T47D (cell line): ENCODE data around the gene KCNK2.
A peak's percentile ranks its signal among the peaks of the same experiment; 100 is the strongest.

ENCODE experiments used
- DNase-seq, 2 experiments: peaks; one replicate each; pipeline versions ENCODE4 v3.0.0 to v3.0.0-alpha.2; 2011 to 2012; ENCODE audit warnings: low read depth in 1 of 2, low spot score in 1 of 2
- JUND ChIP-seq: IDR thresholded peaks from 2 replicates; pipeline ENCODE4 v1.6.1; 2012; ENCODE audit warnings: low read depth
- in situ Hi-C: cut with HindIII; loops from 2 replicates; pipeline ENCODE4 v1.10.0; 2016; ENCODE audit warnings: low sequenced_read_pairs, low pct_unique_long_range_greater_than_20kb

Gene KCNK2

DNA sequence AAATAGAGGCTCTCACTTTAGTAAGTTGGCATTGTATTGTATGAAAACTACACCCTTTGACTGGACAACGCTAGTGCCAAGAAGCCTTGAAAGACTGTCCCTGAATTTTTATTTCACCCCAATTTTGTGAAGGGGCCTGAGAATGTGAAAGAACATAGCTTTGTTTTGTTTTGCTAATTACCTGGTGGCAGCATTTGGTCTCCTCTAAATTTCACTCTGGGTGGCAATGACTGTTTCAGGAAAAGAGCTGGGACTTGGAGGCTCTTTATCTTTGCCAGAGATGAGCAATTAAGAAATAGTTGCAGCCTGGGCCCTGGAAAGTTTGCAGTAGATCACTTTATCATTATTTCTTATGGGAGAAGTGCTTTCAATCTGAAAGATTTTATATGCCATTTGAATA is 117.6 kb downstream of the KCNK2 start:
- no peak for DNase-seq
- no peak for TF ChIP-seq JUND
- in situ Hi-C loops: no loop called here

DNA sequence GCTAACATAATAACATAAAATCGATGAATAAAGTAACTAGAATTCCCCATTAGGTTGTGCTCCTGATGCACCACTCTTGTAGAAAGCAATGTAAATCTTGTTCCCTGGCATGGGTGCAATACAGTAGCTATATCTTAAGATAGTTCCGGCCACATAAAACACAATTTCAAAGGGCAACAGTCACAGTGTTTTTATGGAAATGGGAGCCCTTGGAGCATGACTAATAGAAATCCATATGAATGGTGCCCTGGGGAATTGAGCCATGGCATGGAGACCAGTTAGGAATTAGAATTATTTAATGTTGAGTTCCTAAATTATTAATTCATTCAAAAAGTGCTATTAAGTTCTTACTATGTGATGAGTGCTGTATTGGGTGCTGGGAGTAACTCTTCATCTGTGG is 118.7 kb downstream of the KCNK2 start:
- in situ Hi-C loops: no loop called here
- TF ChIP-seq JUND: no peak
- no peak for DNase-seq

DNA sequence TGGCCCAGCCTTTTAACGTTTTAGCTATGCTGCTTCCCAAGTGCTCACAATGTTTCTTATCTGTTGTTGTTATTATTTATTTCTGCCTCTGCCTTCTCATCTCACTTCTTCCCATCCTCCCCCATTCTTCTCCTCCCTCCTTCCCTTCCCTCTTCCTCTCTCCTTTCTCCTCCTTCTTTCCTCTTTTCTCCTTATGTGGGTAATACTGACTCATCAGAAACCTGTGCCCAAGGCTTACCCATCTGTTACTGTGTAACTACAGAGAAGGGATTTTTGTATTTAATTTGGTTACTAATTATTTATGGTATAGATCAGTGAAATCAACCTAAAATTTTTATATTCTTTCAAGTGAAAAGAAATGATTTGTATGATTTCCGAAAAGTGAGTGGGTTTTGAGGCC is 120.3 kb downstream of the KCNK2 start:
- no peak for DNase-seq
- in situ Hi-C loops: no loop called here
- TF ChIP-seq JUND: no peak

DNA sequence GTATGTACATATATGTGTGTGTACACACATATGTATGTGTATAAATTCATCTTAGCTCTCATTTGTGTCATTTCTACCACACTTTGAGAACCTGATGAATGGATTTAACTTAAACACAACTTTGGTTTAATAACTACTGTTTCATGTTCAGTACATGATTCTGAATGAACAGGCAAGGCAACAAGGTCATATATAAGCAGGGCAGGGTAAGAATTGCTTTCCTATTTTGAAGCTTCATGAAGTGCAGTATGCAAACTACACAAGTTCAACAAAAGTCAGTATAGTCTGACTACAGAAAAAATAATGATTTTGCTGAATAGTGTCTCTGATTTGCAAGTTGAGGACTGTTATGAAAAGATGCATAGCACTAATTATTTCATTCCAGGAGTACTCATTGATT is 127.6 kb downstream of the KCNK2 start:
- in situ Hi-C loops: no loop called here
- no peak for DNase-seq
- no peak for TF ChIP-seq JUND

DNA sequence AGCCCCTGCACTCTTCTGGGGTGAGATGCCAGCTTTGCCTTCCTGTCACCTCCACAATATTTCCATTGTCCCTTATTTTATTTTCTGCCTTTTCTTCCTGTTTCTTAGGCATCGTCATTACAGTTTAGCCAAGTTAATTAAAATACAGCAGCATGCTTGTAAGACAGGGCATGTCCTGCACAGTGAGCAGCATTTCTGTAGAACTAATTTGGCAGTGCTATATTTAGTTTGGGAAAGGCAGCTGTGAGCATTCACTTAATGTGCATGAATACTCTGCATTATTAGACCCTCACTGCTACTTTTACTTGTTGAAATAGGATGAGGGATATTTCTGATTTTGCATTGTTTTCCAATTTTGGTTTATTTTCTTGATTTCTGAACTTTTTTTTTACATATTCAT is 133.3 kb downstream of the KCNK2 start:
- in situ Hi-C loops: no loop called here
- DNase-seq: no peak
- no peak for TF ChIP-seq JUND

DNA sequence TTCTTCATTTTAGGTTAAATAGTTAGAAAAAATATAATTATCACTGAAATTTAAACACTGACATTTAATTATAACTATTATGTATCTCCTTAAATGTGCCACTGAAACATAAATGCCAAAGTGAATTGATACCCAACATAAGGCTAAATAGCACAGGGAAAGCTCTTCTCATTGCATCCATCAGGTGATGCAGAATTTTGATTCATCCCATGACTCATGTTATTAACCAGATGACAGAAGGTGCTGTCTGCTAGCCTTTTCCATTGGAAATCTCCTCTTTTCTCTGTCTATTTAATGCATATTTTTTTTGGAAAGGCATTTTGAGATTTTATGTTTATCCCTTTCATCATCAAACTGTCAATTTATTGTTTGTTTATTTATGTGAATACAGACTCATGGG is 136.8 kb downstream of the KCNK2 start:
- no peak for DNase-seq
- in situ Hi-C loops: no loop called here
- TF ChIP-seq JUND: no peak

DNA sequence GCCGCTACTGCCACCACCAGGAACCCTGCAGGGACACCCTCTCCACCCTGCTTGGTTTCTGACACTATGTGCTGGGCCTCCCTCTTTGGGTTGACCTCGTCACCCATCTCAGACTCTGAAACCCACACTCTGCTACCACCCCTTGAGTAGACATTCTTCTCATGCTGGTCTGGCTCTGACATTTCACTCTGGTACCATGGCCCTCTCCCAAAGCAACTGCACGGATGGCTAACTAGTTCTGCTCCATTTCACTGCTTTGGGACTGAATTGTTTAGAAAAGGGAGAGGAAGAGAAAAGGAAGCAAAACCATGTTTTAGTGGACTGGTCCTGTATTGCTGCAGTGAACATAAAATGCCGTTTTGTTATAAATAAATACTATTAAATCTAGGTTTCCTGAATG is 137.8 kb downstream of the KCNK2 start:
- no peak for TF ChIP-seq JUND
- in situ Hi-C loops: no loop called here
- no peak for DNase-seq

DNA sequence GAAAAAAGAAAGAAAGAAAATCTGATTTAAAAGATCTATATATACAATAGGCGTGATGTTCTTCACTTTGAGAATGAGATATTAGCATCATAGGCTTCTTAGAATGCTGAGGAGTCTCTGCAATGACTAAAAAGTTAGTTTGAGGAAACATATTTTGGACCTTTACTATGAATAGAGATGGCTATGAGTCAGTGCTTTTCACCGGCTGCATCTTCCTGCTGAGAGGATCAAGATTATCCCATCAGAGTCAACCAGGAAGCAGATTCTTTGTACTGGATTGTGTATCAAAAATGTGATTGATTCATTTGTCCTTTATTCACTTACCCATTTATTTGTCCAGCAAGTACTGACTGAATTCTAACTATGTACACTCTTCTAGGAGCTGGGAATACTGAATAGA is 144.2 kb downstream of the KCNK2 start:
- in situ Hi-C loops: no loop called here
- TF ChIP-seq JUND: no peak
- no peak for DNase-seq

DNA sequence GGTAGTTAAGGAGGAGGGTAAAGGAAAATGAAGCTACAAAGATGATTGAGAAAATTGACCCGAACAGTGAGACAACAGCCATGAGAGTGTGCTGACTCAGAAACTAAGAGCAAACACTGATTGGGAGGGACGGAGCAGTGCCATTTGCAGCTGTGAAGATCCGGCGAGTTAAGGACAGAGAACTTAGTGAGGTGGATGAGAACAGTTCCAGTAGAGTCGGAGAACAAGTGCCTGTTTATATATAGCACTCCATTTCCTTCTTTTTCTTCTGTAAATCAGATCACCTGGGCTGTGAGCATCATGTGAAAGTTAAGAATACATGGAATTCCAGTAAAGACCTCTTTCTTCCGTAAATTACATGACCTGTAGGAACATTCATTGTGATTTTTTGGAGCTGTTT is 145.7 kb downstream of the KCNK2 start:
- TF ChIP-seq JUND: no peak
- in situ Hi-C loops: no loop called here
- DNase-seq: no peak

DNA sequence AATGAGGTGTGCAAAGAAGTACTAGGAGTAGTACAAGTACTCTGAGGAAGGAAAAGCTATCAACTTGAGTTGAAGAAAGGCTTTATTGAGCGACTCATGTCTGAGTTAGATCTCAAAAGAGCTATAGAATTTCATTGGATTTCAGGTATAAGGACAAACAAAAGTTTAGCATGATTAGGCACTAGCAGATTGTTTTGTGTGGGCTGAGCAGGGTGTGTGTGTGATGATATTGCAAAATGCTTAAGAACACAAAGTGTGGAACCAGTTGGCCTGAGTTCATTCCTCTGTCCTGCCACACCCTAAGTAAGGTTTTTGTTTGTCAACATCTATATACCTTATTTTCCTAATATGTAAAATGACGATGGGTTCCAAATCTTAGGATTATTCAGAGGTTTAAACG is 158.9 kb downstream of the KCNK2 start:
- no peak for DNase-seq
- in situ Hi-C loops: no loop called here
- TF ChIP-seq JUND: no peak

DNA sequence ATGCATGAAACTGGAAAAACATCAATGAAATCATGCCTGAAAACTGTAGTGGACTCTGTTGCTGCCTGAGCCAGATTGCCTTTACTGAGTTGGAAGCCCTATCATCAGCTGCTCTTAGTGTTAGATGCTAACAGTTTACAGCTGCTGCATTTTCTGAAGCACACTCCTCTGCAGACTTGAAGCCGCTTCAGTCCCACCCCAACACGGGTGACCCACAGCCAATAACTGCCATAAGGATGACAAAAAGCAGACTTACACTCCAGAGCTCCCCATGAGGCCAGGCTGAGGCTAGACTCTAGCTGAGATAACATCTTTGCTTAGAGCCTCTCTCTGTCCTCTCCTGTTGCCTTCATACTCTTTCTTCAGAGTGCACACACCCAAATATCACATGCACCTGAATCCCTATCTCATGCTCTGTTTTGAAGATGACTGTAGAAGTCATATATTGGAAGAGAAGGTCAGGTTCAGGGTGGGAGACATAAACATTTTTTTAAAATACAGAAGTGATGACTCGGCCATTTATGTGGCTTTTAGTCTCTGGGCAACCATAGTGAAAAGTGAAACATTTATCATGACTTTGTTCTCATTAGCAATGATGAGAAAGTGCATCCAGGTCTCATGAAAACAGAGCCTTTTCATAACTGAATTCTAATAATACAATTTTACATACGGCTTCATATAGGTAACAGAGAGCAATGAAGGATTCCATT is 161.0 kb downstream of the KCNK2 start:
- no peak for TF ChIP-seq JUND
- in situ Hi-C loops: no loop called here
- no peak for DNase-seq

DNA sequence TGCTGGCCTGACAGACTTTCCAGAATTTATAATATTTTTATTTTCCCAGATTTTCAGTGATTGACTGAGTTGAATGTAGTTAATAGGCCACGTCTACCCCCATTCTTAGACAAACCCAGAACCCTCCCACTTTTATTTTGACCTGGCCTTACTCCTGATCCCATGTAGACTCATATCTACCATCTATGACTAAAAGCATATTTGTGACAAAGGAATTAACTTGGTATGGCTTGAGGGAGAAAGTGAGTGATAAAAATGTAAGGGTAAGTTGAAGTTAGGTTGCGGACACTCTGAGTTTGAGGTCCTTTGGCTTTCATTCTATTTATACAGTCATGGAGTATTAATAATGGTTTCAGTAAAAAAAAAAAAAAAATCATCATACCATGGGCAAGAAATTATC is 168.4 kb downstream of the KCNK2 start:
- in situ Hi-C loops: no loop called here
- peak in 1 of 2 experiments; percentile 83 for DNase-seq
- TF ChIP-seq JUND: peak; percentile 88

DNA sequence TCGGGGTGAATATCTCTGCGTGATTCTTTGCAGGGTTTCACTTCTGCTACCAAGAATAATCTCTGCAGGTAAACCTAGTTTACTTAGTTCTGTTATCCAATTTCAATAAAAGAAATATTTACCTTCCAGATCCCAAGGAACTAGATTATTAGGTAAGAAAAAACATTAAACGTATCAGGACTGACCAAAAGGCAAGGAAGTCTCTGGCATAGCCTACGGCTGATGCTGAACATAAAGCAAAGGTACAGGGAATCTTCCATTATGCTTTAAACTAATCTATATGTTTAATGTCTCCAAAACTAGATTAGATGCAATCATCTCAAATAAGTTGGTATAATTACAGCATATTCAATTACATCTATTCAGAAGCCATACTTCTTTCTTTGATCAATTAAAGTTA is 168.9 kb downstream of the KCNK2 start:
- DNase-seq: peak in 1 of 2 experiments; percentile 86
- peak; percentile 93 for TF ChIP-seq JUND
- in situ Hi-C loops: no loop called here

DNA sequence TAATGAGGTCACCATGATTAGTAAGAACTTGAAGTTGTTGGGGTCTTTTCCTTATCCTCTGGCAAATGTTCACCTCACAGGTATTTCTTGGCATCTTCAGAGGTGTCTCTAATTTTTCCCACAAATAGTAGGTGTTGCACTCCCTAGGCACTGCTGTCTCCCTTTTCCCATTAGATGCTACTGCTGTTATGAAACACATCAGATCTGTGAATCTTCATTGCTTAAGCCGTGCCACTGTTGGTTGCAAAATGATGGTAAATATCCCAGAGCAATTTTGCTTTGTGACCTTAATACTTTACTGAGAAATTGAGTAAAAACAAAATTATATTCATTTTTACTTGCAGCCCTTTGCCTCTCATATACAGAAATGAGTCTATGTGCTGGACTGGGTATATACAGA is 169.6 kb downstream of the KCNK2 start:
- DNase-seq: peak in 1 of 2 experiments; percentile 81
- TF ChIP-seq JUND: peak; percentile 98; the same call in 1 of the 2 replicates
- in situ Hi-C loops: no loop called here
